ENCODE measurements around the gene KLHL26. TPM values are rescaled to one million over a fixed set of nuclear protein-coding genes. Genes with fewer than 3 reads are reported as not detected.

The KLHL26 gene
- total RNA-seq, 6 experiments from 2014 or later, result 3.6 to 9.3 (median 7.4) TPM

DNA sequence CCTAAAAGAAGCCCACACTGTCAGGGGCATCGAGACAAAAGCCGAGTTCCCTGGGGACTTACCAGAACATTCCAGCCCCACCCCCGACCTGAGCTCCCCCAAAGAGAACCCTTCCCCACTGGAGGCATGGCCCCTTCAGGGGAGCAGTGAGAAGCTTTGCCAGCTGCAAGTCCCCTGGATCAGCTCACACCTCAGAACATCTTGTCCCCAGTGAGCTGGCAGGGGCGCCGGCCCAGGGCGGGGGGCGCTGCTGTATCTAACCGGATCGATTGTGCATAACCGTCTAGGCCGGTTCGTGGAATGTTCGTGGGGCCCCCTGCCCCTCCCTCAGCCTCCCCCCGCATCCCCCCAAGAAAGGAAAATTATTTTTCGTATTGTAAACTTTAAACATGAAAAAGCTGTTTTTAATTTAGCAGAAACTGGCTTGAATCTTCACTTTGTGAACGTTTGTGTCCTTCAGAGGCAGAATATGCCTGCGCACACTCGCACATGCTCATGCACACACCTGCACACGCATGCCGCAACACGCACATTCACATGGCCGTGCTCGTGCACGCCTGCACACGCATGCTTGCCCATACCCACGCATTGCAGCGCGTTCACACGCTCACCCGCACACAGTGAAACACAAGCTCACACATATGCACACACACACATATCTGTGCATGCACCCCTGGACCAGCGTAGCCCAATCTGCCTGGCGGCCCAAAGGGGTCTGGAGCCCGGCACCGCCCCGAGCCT lies 34.6 kb downstream of the KLHL26 start:
- H3K27ac Mint-ChIP-seq, result no peak overlapping the region
- H3K4me1 Mint-ChIP-seq (ENCODE audit: low read depth), result peaks cover 9% of the 10 kb centered on the region; the same call in 1 of the 2 replicates
- peaks cover 10% of the 10 kb centered on the region; the same call in 1 of the 2 replicates for H3K36me3 Mint-ChIP-seq (ENCODE audit: low read depth)
- peaks cover 5% of the 10 kb centered on the region for H3K27me3 Mint-ChIP-seq (ENCODE audit: insufficient read depth)
- TF ChIP-seq, protein P1, sequence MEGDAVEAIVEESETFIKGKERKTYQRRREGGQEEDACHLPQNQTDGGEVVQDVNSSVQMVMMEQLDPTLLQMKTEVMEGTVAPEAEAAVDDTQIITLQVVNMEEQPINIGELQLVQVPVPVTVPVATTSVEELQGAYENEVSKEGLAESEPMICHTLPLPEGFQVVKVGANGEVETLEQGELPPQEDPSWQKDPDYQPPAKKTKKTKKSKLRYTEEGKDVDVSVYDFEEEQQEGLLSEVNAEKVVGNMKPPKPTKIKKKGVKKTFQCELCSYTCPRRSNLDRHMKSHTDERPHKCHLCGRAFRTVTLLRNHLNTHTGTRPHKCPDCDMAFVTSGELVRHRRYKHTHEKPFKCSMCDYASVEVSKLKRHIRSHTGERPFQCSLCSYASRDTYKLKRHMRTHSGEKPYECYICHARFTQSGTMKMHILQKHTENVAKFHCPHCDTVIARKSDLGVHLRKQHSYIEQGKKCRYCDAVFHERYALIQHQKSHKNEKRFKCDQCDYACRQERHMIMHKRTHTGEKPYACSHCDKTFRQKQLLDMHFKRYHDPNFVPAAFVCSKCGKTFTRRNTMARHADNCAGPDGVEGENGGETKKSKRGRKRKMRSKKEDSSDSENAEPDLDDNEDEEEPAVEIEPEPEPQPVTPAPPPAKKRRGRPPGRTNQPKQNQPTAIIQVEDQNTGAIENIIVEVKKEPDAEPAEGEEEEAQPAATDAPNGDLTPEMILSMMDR (IDR thresholded peaks at IDR 0.05), result no peak
- no peak for DNase-seq
- H3K4me3 Mint-ChIP-seq, result no peak overlapping the region
- no peaks in the 10 kb centered on the region for H3K9me3 Mint-ChIP-seq

DNA sequence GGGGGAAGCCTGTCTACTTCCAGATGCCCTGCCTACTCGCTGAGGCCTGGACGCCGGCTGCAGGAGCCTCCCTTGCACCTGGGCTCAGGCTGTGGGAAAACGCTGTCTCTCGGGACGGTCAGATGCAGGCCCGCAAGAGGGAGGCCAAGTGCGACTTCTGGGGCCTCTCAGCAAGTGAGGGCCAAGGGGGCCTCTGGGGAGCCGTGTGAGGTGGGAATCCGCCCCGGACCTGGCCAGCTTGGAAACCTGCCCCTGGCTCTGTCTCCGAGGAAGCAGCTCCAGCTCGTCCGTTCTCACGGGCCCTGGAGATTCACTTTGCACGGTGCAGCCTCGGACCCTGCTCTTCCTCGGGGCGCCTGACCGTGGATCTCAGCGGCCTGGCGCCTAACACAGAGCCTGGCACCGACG lies 35.2 kb downstream of the KLHL26 start:
- no peak for DNase-seq
- H3K4me1 Mint-ChIP-seq (ENCODE audit: low read depth), result peaks cover 12% of the 10 kb centered on the region

DNA sequence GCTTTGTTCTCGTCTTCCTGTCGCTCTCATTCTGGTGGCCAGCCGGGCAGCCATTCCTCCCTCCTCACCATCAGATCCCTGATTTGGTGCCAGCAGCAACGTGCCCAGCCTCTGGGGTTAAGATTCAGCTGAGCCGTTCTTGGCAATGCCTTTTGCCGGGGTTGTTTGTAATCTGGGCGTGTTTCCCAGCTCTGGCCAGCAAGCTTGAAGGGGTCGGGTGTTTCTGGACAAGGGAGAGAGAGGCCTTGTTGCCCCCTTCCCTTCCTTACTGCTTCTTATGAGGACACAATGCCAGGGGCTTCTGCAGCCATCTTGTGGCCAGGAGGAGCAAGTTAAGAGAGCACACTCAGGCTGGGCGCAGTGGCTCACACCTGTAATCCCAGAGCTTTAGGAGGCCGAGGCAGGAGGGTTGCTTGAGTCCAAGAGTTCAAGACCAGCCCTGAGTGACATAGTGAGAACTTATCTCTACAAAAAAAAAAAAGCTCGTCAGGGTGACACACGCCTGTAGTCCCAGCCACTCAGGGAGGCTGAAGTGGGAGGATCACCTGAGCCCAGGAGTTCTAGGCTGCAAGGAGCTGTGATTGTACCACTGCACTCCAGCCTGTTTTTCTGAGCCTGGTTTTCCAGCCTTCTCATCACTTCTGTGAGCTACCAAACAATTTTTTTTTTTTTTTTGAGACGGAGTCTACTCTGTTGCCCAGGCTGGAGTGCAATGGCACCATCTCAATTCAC lies 35.9 kb downstream of the KLHL26 start:
- Mint-ChIP-seq H3K9me3 (no peaks in the 10 kb centered on the region), H3K4me3 (no peak overlapping the region), H3K36me3 (ENCODE audit: low read depth) (0 out of 2 replicates have a peak, but pooled peaks cover 6% of the 10 kb centered on the region), H3K4me1 (ENCODE audit: low read depth) (peaks cover 17% of the 10 kb centered on the region), H3K27me3 (ENCODE audit: insufficient read depth) (peaks cover 7% of the 10 kb centered on the region), H3K27ac (no peak overlapping the region)
- no peak for DNase-seq
- TF ChIP-seq, protein P1 (IDR thresholded peaks at IDR 0.05), result peak; percentile 46; the same call in 1 of the 2 replicates

More for the DNA sequence above, 35.2 kb downstream of the KLHL26 start:
- H3K27me3 Mint-ChIP-seq (ENCODE audit: insufficient read depth), result peaks cover 6% of the 10 kb centered on the region
- H3K27ac Mint-ChIP-seq, result no peak overlapping the region
- TF ChIP-seq, protein P1 (IDR thresholded peaks at IDR 0.05), result no peak
- no peak overlapping the region for H3K4me3 Mint-ChIP-seq
- peaks cover 10% of the 10 kb centered on the region; the same call in 1 of the 2 replicates for H3K36me3 Mint-ChIP-seq (ENCODE audit: low read depth)
- no peaks in the 10 kb centered on the region for H3K9me3 Mint-ChIP-seq

DNA sequence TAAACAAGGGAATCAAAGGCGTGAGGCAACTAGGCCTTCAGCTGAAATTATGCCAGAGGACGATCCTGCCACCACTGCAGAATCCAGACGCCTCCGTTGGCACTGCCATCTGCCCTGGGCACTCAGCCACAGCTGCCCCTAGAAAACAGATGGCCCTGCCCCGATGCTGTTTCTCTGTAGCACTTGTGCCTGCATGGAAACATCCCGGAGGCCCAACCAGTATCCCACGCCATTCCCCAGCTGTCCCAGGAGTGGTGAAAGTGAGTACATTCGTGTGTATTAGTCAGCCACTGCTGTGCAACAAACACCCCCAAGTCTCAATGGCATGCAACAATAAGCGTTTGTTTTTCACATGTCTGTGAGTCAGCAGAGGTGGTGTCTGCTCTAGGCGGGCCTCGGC lies 37.8 kb downstream of the KLHL26 start:
- DNase-seq, result no peak
- H3K4me3 Mint-ChIP-seq, result no peak overlapping the region
- no peak overlapping the region for H3K27ac Mint-ChIP-seq
- TF ChIP-seq, protein P1 (IDR thresholded peaks at IDR 0.05), result no peak
- 0 out of 2 replicates have a peak, but pooled peaks cover 5% of the 10 kb centered on the region for H3K36me3 Mint-ChIP-seq (ENCODE audit: low read depth)
- peaks cover 23% of the 10 kb centered on the region for H3K4me1 Mint-ChIP-seq (ENCODE audit: low read depth)
- H3K9me3 Mint-ChIP-seq, result no peaks in the 10 kb centered on the region
- peaks cover 7% of the 10 kb centered on the region for H3K27me3 Mint-ChIP-seq (ENCODE audit: insufficient read depth)

DNA sequence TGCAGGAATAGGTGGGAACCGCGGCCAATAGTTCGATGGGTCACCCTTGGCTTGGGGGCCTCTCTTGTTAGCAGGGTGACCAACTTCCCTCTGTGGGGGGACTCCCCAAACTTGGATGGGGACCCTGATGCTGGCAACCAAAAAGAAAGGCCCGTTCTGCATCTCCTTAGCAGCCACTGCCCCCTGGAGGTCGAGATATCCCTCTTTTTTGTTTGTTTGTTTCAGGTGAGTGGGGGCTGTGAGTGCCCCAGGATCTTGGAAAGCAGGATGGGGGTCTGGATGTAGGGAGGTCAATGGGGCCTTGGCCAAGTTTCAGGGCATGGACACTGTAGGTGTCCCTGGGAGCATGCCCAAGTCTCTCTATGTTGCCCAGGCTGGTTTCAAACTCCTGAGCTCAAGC lies 39.0 kb downstream of the KLHL26 start:
- Mint-ChIP-seq H3K27ac (no peak overlapping the region), H3K4me3 (no peak overlapping the region), H3K36me3 (ENCODE audit: low read depth) (no peaks in the 10 kb centered on the region), H3K27me3 (ENCODE audit: insufficient read depth) (peaks cover 5% of the 10 kb centered on the region), H3K9me3 (no peaks in the 10 kb centered on the region), H3K4me1 (ENCODE audit: low read depth) (peaks cover 17% of the 10 kb centered on the region)
- no peak for DNase-seq
- TF ChIP-seq, protein P1 (IDR thresholded peaks at IDR 0.05), result peak; percentile 72
